Astrocyte of the cerebellum (primary cell): ENCODE results near the gene UGT1A8.

Source experiments
- DNase-seq: peaks from one replicate; pipeline ENCODE4 v3.0.0-alpha.2; 2011; ENCODE audit warnings: low read depth
- H3K4me3 ChIP-seq: 2 replicates; pipeline ENCODE4 v1.5.1; 2011; ENCODE audit warnings: mild to moderate bottlenecking, low read depth, low read length, moderate library complexity
- in situ Hi-C: cut with HindIII; loops from 2 replicates; pipeline ENCODE4 v1.10.0; 2017; ENCODE audit warnings: low sequenced_read_pairs
- TF ChIP-seq, protein P1 (sequence below): IDR thresholded peaks from 2 replicates; pipeline ENCODE4 v1.5.1; 2012; ENCODE audit warnings: low read length, low read depth, moderate library complexity, mild to moderate bottlenecking; ENCODE audit errors: missing control alignments

The UGT1A8 gene

DNA sequence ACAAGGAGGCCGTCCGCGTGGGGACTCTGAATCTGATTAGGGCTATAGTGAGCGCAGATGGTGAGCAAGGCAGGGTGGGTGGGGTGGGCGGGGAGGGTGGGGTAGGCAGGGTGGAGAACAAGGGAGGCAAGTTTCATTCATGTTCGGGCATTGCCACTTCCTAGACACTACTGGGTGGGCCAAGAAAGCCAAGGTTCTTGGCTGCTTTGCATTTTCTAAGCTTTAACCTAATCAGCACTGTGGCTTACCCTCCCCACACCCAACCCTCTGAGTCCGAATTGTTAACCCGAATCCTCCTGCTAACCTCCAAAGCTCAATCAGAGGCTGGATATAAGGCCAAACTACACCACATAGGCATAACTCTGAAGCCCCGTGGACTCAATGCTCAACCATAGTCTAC is 178.8 kb downstream of the UGT1A8 start:
- no peak overlapping the region for H3K4me3 ChIP-seq
- in situ Hi-C loops: no loop called here
- DNase-seq: no peak
- TF ChIP-seq, protein P1, sequence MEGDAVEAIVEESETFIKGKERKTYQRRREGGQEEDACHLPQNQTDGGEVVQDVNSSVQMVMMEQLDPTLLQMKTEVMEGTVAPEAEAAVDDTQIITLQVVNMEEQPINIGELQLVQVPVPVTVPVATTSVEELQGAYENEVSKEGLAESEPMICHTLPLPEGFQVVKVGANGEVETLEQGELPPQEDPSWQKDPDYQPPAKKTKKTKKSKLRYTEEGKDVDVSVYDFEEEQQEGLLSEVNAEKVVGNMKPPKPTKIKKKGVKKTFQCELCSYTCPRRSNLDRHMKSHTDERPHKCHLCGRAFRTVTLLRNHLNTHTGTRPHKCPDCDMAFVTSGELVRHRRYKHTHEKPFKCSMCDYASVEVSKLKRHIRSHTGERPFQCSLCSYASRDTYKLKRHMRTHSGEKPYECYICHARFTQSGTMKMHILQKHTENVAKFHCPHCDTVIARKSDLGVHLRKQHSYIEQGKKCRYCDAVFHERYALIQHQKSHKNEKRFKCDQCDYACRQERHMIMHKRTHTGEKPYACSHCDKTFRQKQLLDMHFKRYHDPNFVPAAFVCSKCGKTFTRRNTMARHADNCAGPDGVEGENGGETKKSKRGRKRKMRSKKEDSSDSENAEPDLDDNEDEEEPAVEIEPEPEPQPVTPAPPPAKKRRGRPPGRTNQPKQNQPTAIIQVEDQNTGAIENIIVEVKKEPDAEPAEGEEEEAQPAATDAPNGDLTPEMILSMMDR: no peak

DNA sequence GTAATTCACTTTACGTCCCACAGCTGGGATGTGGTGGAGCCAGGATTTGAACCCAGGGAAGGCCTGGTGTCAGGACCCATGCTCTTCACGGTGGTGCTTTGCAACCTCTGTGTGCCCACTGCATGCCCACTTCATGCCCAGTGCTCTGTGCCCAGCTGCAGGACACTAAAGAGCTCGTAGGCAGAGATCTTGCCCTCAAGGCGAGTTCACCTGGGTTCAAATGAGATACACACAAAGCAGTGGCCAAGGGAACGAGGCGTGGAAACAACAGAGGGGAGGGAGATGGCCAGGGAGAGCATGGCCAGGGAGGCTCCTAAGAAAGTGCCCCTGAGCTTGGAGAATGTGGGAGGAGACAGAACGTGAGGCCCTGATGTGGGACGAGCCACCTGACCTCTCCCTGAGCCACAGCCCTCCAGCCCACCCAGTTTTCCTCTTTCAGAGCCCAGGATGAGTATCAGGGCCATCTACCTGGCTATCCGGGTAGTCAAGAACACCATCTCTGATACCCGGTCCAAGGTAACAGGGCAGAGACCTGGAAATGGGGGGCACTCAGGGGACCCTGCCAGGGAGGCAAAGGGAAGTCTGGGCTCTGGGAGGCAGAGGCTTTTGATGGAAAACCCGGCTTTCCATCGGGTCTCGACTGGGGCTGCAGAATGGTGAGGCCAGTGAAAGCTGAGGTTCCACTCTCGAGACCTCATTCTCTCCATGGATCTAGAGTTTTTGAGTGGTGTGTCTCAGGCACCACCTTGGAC is 181.1 kb downstream of the UGT1A8 start:
- no peak overlapping the region for H3K4me3 ChIP-seq
- no peak for DNase-seq
- in situ Hi-C loops: no loop called here
- TF ChIP-seq, protein P1: no peak

DNA sequence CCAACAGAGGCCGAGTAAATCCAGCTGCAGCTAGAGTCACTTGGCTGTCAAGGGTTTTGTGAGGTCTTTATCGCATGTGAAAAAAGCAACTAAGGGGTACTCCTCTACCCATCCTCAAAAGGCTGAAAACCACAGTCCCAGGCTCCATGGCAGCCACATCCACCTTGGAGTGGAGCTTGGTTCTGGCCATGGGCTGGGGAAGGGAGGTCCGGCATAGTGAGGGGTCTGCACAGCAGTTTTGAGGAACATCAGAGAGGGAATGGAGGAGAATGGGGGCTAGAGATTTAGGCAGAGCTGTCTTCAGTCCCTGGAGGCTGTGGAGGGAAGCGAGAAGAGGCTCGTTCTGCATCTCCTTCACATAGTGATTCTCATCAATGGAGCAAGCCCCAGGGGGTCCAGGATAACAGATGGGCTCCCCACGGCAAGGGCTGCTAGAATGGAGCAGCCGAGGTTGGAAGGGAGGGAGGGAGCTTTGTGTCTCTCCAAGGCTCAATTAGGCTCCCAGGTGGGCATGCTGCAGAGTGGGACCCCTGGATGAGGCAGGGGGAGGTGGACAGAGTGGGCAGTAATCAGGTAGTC is 181.7 kb downstream of the UGT1A8 start:
- H3K4me3 ChIP-seq: no peak overlapping the region
- DNase-seq: no peak
- in situ Hi-C loops: no loop called here
- TF ChIP-seq, protein P1: no peak

DNA sequence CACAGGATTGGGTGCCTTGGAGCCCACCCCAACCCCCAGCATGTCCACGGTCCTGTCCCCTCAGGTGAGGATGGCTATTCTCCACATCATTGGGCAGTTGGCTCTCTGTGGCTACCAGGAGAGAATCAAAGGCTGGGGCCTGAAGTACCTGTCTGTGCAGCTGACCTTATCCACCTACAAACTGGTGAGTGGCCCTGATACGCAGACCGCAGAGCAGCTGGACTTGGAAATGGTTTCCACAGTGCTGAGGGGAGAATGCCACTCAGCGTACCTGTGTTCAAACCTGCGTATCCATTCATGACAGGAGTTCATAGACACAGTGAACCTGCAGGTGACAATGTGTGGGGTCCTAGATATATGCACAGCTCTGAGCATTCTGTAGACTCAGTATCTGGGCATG is 182.3 kb downstream of the UGT1A8 start:
- TF ChIP-seq, protein P1: no peak
- in situ Hi-C loops: no loop called here
- no peak for DNase-seq
- no peak overlapping the region for H3K4me3 ChIP-seq

DNA sequence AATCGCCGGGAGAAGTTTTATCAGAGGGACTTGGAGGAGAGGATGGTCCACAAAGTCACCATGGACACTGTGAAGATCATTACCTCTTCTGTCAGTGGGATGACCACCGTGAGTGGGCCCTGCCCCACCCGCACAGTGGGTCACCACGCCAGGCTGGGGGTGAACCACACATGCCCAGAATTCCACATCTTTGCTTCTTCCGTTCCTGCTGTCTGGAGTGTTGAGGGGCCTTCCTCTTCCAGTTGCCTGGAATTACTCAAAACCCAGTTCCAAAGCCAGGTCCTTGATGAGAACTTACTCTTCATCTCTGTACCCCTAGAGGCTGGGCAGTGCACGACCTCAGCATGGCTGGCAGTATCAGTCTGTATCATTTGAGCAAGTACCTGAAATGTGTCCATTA is 182.8 kb downstream of the UGT1A8 start:
- TF ChIP-seq, protein P1: no peak
- DNase-seq: no peak
- in situ Hi-C loops: no loop called here

DNA sequence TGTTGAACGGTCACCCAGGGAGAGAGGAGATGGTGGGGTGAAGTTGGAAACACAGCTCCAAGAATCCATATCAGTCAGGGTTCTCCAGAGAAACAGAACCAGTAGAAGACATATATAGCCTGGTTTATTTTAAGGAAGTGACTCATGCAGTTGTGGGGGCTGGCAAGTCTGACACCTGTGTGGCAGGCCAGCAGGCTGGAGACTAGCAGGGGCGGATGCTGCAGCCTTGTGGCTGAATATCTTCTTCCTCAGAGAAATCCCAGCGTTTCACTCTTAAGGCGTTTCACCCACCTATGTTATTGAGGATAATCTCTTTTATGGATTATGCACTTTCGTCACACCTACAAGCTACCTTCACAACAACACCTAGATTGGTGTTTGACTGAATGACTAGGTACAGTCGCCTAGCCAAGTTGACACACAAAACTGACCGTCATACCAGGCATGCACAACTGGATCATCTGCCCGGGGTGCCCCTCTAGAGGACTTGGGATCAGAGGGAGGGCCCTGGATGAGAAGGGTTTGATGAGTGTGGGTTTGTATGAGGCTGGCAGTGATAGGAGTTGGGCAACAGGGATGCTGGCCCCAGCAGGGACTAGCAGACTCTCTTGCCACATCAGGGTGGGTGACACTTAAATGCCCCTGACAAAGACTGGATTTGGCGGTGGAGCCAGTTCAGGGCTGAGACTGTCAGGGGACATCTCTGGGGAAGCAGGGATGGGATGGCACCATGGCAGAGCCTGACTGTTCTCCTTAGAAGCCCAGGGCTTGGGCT is 184.1 kb downstream of the UGT1A8 start:
- TF ChIP-seq, protein P1: no peak
- in situ Hi-C loops: no loop called here
- H3K4me3 ChIP-seq: no peak overlapping the region
- no peak for DNase-seq

More for the DNA sequence above, 182.8 kb downstream of the UGT1A8 start:
- H3K4me3 ChIP-seq: no peak overlapping the region
